GM18867 (cell line): ENCODE data around the gene TMCC2.

ENCODE experiments used
- ATAC-seq: cut with Tn5 transposase; IDR thresholded peaks from one replicate; pipeline ENCODE4 v1.9.1; 2021; ENCODE audit warnings: mild to moderate bottlenecking, moderate library complexity; ENCODE audit not compliant: unreplicated experiment

Gene TMCC2

GRCh38 chr1:205239078-205239477 is 11.3 kb downstream of the TMCC2 start:
- ATAC-seq = no peak

- no peak for ATAC-seq
Measured at GRCh38 chr1:205240118-205240517, 12.4 kb downstream of the TMCC2 start.

GRCh38 chr1:205240569-205240968 is 12.8 kb downstream of the TMCC2 start:
- no peak for ATAC-seq

- no peak for ATAC-seq
Measured at GRCh38 chr1:205241366-205242030, 13.8 kb downstream of the TMCC2 start.

- no peak for ATAC-seq
Measured at GRCh38 chr1:205243350-205244191, 15.8 kb downstream of the TMCC2 start.

- ATAC-seq = no peak
Measured at GRCh38 chr1:205244384-205244783, 16.6 kb downstream of the TMCC2 start.

GRCh38 chr1:205245096-205245495 is 17.4 kb downstream of the TMCC2 start:
- ATAC-seq = no peak

GRCh38 chr1:205246351-205247119 is 18.8 kb downstream of the TMCC2 start:
- ATAC-seq = no peak

GRCh38 chr1:205247130-205247921 is 19.6 kb downstream of the TMCC2 start:
- ATAC-seq = no peak

GRCh38 chr1:205248793-205249601 is 21.3 kb downstream of the TMCC2 start:
- ATAC-seq = no peak

- ATAC-seq = no peak
Measured at GRCh38 chr1:205249651-205250050, 21.9 kb downstream of the TMCC2 start.

GRCh38 chr1:205250699-205251098 is 23.0 kb downstream of the TMCC2 start:
- ATAC-seq = no peak

GRCh38 chr1:205251576-205251975 is 23.8 kb downstream of the TMCC2 start:
- ATAC-seq = no peak

GRCh38 chr1:205255941-205256780 is 28.4 kb downstream of the TMCC2 start:
- ATAC-seq = peak; percentile 68

- no peak for ATAC-seq
Measured at GRCh38 chr1:205256951-205257625, 29.3 kb downstream of the TMCC2 start.

GRCh38 chr1:205257735-205258134 is 30.0 kb downstream of the TMCC2 start:
- ATAC-seq = no peak

GRCh38 chr1:205258261-205258691 is 30.5 kb downstream of the TMCC2 start:
- ATAC-seq = no peak

- ATAC-seq = no peak
Measured at GRCh38 chr1:205258719-205259118, 31.0 kb downstream of the TMCC2 start.
